SK-N-SH (cell line): ENCODE measurements around the gene SMYD3. TPM values are rescaled to one million over a fixed set of nuclear protein-coding genes. Genes with fewer than 3 reads are reported as not detected.

ENCODE experiments used
- CTCF ChIA-PET: fragments of 300-600, 350-600 bp; formaldehyde crosslinking; extraction: SDS; loops from one replicate; lab custom pipeline; 2021; lab: Yijun Ruan, JAX
- POLR2A ChIA-PET: fragments of 350-600 bp; sonication (Branson Sonifier 250); formaldehyde crosslinking; extraction: SDS; loops from one replicate; lab custom pipeline; 2020; ENCODE audit warnings: antibody characterized with exemption, inconsistent platforms; lab: Yijun Ruan, JAX
- DNase-seq: peaks from one replicate; pipeline ENCODE4 v3.0.0; 2012
- H2AFZ ChIP-seq: fragments of 200-600 bp; sonication (generic); 2 replicates; pipeline ENCODE4 v1.8.1; 2016; ENCODE audit warnings: antibody characterized with exemption, mild to moderate bottlenecking, low read depth
- H3F3A ChIP-seq: fragments of 200-600 bp; sonication (generic); replicated peaks from 2 replicates; pipeline ENCODE3; 2016; ENCODE audit warnings: antibody characterized with exemption, mild to moderate bottlenecking; ENCODE audit not compliant: insufficient read depth
- H3K27ac ChIP-seq, 2 experiments: fragments of 200-500 bp in 1 of 2; fragments of 200-600 bp in 1 of 2; sonication (Bioruptor generic) in 1 of 2; sonication (generic), shearing (Covaris generic) in 1 of 2; 2 replicates each; pipeline versions ENCODE4 v1.5.1 to v1.6.1; 2014 to 2016; ENCODE audit warnings: low read depth in 2 of 2, inconsistent platforms in 1 of 2, low read length in 1 of 2, mild to moderate bottlenecking in 1 of 2, mixed read lengths in 1 of 2
- H3K27me3 ChIP-seq: fragments of 200-600 bp; sonication (generic), shearing (Covaris generic); 2 replicates; pipeline ENCODE4 v1.6.1; 2016; ENCODE audit warnings: mixed run types; ENCODE audit not compliant: insufficient read depth
- H3K36me3 ChIP-seq, 2 experiments: fragments of 200-500 bp in 1 of 2; fragments of 200-600 bp in 1 of 2; sonication (Bioruptor generic) in 1 of 2; sonication (generic) in 1 of 2; replicated peaks in 1 of 2; 2 replicates each; pipeline versions ENCODE3 to v1.5.1; 2014 to 2016; ENCODE audit warnings: low read length in 1 of 2, mild to moderate bottlenecking in 1 of 2; ENCODE audit not compliant: insufficient read depth in 2 of 2, control insufficient read depth in 1 of 2
- H3K4me1 ChIP-seq, 2 experiments: fragments of 200-500 bp in 1 of 2; fragments of 200-600 bp in 1 of 2; sonication (Bioruptor generic) in 1 of 2; sonication (generic), shearing (Covaris generic) in 1 of 2; 2 replicates each; pipeline versions ENCODE4 v1.5.1 to v1.6.1; 2014 to 2016; ENCODE audit warnings: low read depth in 1 of 2, low read length in 1 of 2, mixed run types in 1 of 2; ENCODE audit not compliant: insufficient read depth in 2 of 2, control insufficient read depth in 1 of 2
- H3K4me2 ChIP-seq: fragments of 200-600 bp; sonication (generic), shearing (Covaris generic); 2 replicates; pipeline ENCODE4 v1.6.1; 2017; ENCODE audit warnings: mixed run types
- H3K4me3 ChIP-seq, 2 experiments: fragments of 200-500 bp in 1 of 2; fragments of 200-600 bp in 1 of 2; sonication (Bioruptor generic) in 1 of 2; sonication (generic), shearing (Covaris generic) in 1 of 2; 2 replicates each; pipeline versions ENCODE4 v1.5.1 to v1.8.1; 2014 to 2016; ENCODE audit warnings: low read depth in 2 of 2, inconsistent platforms in 1 of 2, low read length in 1 of 2, mild to moderate bottlenecking in 1 of 2, mixed read lengths in 1 of 2, moderate library complexity in 1 of 2
- H3K79me2 ChIP-seq: fragments of 200-600 bp; sonication (generic); 2 replicates; pipeline ENCODE4 v1.8.1; 2017; ENCODE audit warnings: mild to moderate bottlenecking; ENCODE audit not compliant: insufficient read depth
- H3K9ac ChIP-seq: fragments of 200-600 bp; sonication (generic); 2 replicates; pipeline ENCODE4 v1.6.1; 2017; ENCODE audit warnings: mixed run types
- H3K9me2 ChIP-seq: fragments of 200-600 bp; sonication (generic); 2 replicates; pipeline ENCODE4 v1.6.1; 2017; ENCODE audit warnings: mixed run types
- H3K9me3 ChIP-seq: fragments of 200-600 bp; sonication (generic); 2 replicates; pipeline ENCODE4 v1.6.1; 2017; ENCODE audit warnings: mixed run types, mild to moderate bottlenecking, moderate library complexity
- H4K20me1 ChIP-seq: fragments of 200-600 bp; sonication (generic); 2 replicates; pipeline ENCODE4 v1.6.1; 2017; ENCODE audit warnings: mild to moderate bottlenecking, mixed run types; ENCODE audit not compliant: insufficient read depth
- CHD2 ChIP-seq: fragments of 150-350 bp; IDR thresholded peaks from 2 replicates; pipeline ENCODE4 v1.6.1; 2018; ENCODE audit warnings: low read length; ENCODE audit not compliant: partially characterized antibody
- CTCF ChIP-seq: fragments of 200-600 bp; sonication (generic); IDR thresholded peaks from 2 replicates; pipeline ENCODE4 v1.6.1; 2017; ENCODE audit warnings: antibody characterized with exemption, mild to moderate bottlenecking, moderate library complexity
- EP300 ChIP-seq, 2 experiments: IDR thresholded peaks; 2 replicates each; pipeline versions ENCODE4 v1.4.0 to v1.6.1; 2012; ENCODE audit warnings: borderline replicate concordance in 1 of 2, low read depth in 1 of 2, low read length in 1 of 2
- FOSL2 ChIP-seq: IDR thresholded peaks from 2 replicates; pipeline ENCODE4 v1.4.0; 2012; ENCODE audit warnings: low read depth, mild to moderate bottlenecking, moderate library complexity, borderline replicate concordance
- FOXJ3 ChIP-seq: sonication (generic); formaldehyde crosslinking; IDR thresholded peaks from 2 replicates; pipeline ENCODE4 v1.5.1; 2020; ENCODE audit warnings: mild to moderate bottlenecking, missing genetic modification reagents
- JUND ChIP-seq: IDR thresholded peaks from 2 replicates; pipeline ENCODE4 v1.4.0; 2012
- NRF1 ChIP-seq: IDR thresholded peaks from 2 replicates; pipeline ENCODE4 v1.6.1; 2012; ENCODE audit warnings: low read depth, mild to moderate bottlenecking, low read length
- PBX3 ChIP-seq: IDR thresholded peaks from 2 replicates; pipeline ENCODE4; 2012
- RAD21 ChIP-seq: IDR thresholded peaks from 2 replicates; pipeline ENCODE4 v1.6.1; 2012; ENCODE audit warnings: mild to moderate bottlenecking, low read length
- TEAD4 ChIP-seq: IDR thresholded peaks from 2 replicates; pipeline ENCODE4 v1.4.0; 2012; ENCODE audit warnings: mild to moderate bottlenecking, borderline replicate concordance; ENCODE audit not compliant: insufficient read depth
- USF2 ChIP-seq: fragments of 150-350 bp; IDR thresholded peaks from 2 replicates; pipeline ENCODE4 v1.6.1; 2017; ENCODE audit warnings: antibody characterized with exemption, low read length, low read depth, borderline replicate concordance
- YY1 ChIP-seq: IDR thresholded peaks from 2 replicates; pipeline ENCODE4 v1.4.0; 2012; ENCODE audit warnings: low read depth, mild to moderate bottlenecking
- ZBTB33 ChIP-seq: IDR thresholded peaks from 2 replicates; pipeline ENCODE4 v1.4.0; 2012; ENCODE audit warnings: low read depth, borderline replicate concordance
- WGBS: methylation state at CpG from one replicate; pipeline ENCODE4 v1.1.6; 2017; ENCODE audit warnings: low lambda C conversion rate; 5-methylcytosine and 5-hydroxymethylcytosine counted together
- polyA plus RNA-seq, 3 experiments: library from polyadenylated mRNA; depleted of rRNA; stranded (reverse); fragments of >200 nt; gene quantifications; 2 replicates each; pipeline ENCODE4 v1.2.3, GENCODE V29; 2012
- TF ChIP-seq, protein P1 (sequence below): IDR thresholded peaks from 2 replicates; pipeline ENCODE4 v1.4.0; 2012; ENCODE audit warnings: low read depth

SMYD3 gene
- polyA plus RNA-seq, 1 of the 3 experiments (the other 2 are of a cell fraction), result 31.4 TPM

- CTCF ChIA-PET, result no interaction called here
- Histone ChIP-seq H3K9me3 (no peaks in the 10 kb centered on the region), H3K79me2 (no peaks in the 10 kb centered on the region), H3K9me2 (no peaks in the 10 kb centered on the region), H3K4me2 (no peak overlapping the region), H3K4me3 (no peak overlapping the region), H3F3A (no peaks in the 10 kb centered on the region), H3K9ac (no peak overlapping the region), H2AFZ (no peak overlapping the region), H3K27me3 (no peaks in the 10 kb centered on the region), H3K27ac (no peak overlapping the region), H3K4me1 (peaks cover 0 to under 1% of the 10 kb centered on the region in 2 experiments; a peak in 1 of 4 replicates), H4K20me1 (no peaks in the 10 kb centered on the region), H3K36me3 (no peaks in the 10 kb centered on the region)
- 85% methylated on average over 1 of the region's 1 CpG for WGBS
- no peak for TF ChIP-seq FOXJ3 (CRISPR knock-in tag)
- TF ChIP-seq JUND, result no peak
- no peak for DNase-seq
- POLR2A ChIA-PET, result no interaction called here
Observed at GRCh38 chr1:246131095-246131494, 376.0 kb downstream of the SMYD3 start.

- no peaks in the 10 kb centered on the region for H3K27me3 ChIP-seq
- DNase-seq, result no peak
- H3K27ac ChIP-seq, result no peak overlapping the region
- no peaks in the 10 kb centered on the region for H4K20me1 ChIP-seq
- POLR2A ChIA-PET, result no interaction called here
- no peak overlapping the region for H3K4me3 ChIP-seq
- H3K4me2 ChIP-seq, result no peak overlapping the region
- H2AFZ ChIP-seq, result no peak overlapping the region
- WGBS, result 95% methylated on average over 9 of the region's 9 CpGs
- peaks cover 0 to 2% of the 10 kb centered on the region in 2 experiments; a peak in 1 of 4 replicates for H3K4me1 ChIP-seq
- H3K9me3 ChIP-seq, result no peaks in the 10 kb centered on the region
- CTCF ChIA-PET, result interaction anchor here (0.9 to 1.3 kb wide), 2 partner anchors 13 to 975 kb away, joined by 3 to 4 read pairs; no protein-coding TSS in a partner anchor
- H3K79me2 ChIP-seq, result no peaks in the 10 kb centered on the region
- TF ChIP-seq FOSL2, result no peak
- no peaks in the 10 kb centered on the region for H3F3A ChIP-seq
- no peaks in the 10 kb centered on the region for H3K9me2 ChIP-seq
- no peaks in the 10 kb centered on the region for H3K36me3 ChIP-seq
- no peak overlapping the region for H3K9ac ChIP-seq
Observed at GRCh38 chr1:246128494-246129069, 378.5 kb downstream of the SMYD3 start.

GRCh38 chr1:246126580-246126979 lies 380.5 kb downstream of the SMYD3 start:
- ChIA-PET POLR2A (no interaction called here), CTCF (interaction anchor here (1.3 kb wide), 1 partner anchor 136 kb away, joined by 4 read pairs; no protein-coding TSS in a partner anchor)
- no peaks in the 10 kb centered on the region for H3K27me3 ChIP-seq
- H3K79me2 ChIP-seq, result no peaks in the 10 kb centered on the region
- H3K4me3 ChIP-seq, result no peak overlapping the region
- H3K9me2 ChIP-seq, result no peaks in the 10 kb centered on the region
- no peaks in the 10 kb centered on the region for H3K36me3 ChIP-seq
- H2AFZ ChIP-seq, result no peak overlapping the region
- H3K4me1 ChIP-seq, result peaks cover 0 to 2% of the 10 kb centered on the region in 2 experiments; a peak in 2 of 4 replicates
- no peak overlapping the region for H3K27ac ChIP-seq
- no peak overlapping the region for H3K4me2 ChIP-seq
- TF ChIP-seq YY1, result no peak
- TF ChIP-seq JUND, result no peak
- no peak for TF ChIP-seq USF2
- TF ChIP-seq CTCF, result no peak
- no peak for TF ChIP-seq RAD21
- TF ChIP-seq NRF1, result no peak
- TF ChIP-seq ZBTB33, result no peak
- TF ChIP-seq EP300 (IDR thresholded peaks at IDR 0.05; ENCODE audit: borderline replicate concordance in 1 of 2, low read depth in 1 of 2, low read length in 1 of 2), result no peak
- TF ChIP-seq, protein P1, sequence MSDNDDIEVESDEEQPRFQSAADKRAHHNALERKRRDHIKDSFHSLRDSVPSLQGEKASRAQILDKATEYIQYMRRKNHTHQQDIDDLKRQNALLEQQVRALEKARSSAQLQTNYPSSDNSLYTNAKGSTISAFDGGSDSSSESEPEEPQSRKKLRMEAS, result no peak
- TF ChIP-seq PBX3, result no peak
- no peak for TF ChIP-seq FOSL2
- TF ChIP-seq CHD2, result no peak
- TF ChIP-seq TEAD4, result no peak
- no peaks in the 10 kb centered on the region for H4K20me1 ChIP-seq
- H3F3A ChIP-seq, result no peaks in the 10 kb centered on the region
- no peak for DNase-seq
- no peaks in the 10 kb centered on the region for H3K9me3 ChIP-seq
- H3K9ac ChIP-seq, result no peak overlapping the region
